Measurements from ENCODE around the gene TRHDE. TPM values are rescaled to one million over a fixed set of nuclear protein-coding genes. Genes with fewer than 3 reads are reported as not detected.

TRHDE gene
- total RNA-seq, 1 donor from 2014 or later: 12.5 TPM

DNA sequence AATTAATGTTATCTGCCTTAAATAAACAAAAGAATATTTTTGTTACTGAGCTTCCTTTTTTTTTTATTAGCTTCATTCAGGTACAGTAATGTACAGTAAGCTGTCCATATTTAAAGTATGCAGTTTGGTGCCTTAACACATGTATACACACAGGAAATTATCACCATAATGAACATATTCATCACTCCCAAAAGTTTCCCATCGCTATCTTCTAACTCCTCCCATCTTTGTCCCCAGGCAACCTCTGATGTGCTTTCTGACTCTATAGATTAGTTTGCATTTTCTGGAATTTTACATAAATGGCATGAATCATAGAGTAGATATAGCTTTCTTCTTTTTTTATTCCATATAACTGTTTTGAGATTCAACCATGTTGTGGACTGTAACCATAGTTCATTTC lies 193.0 kb downstream of the TRHDE start:
- intact Hi-C loops (cut with DNase I): no loop called here
- Histone ChIP-seq H3K36me3 (no peaks in the 10 kb centered on the region), H3K9me3 (no peaks in the 10 kb centered on the region), H3K4me1 (no peaks in the 10 kb centered on the region), H3K27ac (no peak overlapping the region), H3K4me3 (no peak overlapping the region), H3K27me3 (ENCODE audit: low read depth) (no peaks in the 10 kb centered on the region)
- DNase-seq (no peak), ATAC-seq (no peak)
- TF ChIP-seq, protein P1, sequence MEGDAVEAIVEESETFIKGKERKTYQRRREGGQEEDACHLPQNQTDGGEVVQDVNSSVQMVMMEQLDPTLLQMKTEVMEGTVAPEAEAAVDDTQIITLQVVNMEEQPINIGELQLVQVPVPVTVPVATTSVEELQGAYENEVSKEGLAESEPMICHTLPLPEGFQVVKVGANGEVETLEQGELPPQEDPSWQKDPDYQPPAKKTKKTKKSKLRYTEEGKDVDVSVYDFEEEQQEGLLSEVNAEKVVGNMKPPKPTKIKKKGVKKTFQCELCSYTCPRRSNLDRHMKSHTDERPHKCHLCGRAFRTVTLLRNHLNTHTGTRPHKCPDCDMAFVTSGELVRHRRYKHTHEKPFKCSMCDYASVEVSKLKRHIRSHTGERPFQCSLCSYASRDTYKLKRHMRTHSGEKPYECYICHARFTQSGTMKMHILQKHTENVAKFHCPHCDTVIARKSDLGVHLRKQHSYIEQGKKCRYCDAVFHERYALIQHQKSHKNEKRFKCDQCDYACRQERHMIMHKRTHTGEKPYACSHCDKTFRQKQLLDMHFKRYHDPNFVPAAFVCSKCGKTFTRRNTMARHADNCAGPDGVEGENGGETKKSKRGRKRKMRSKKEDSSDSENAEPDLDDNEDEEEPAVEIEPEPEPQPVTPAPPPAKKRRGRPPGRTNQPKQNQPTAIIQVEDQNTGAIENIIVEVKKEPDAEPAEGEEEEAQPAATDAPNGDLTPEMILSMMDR (IDR thresholded peaks at IDR 0.05): no peak

DNA sequence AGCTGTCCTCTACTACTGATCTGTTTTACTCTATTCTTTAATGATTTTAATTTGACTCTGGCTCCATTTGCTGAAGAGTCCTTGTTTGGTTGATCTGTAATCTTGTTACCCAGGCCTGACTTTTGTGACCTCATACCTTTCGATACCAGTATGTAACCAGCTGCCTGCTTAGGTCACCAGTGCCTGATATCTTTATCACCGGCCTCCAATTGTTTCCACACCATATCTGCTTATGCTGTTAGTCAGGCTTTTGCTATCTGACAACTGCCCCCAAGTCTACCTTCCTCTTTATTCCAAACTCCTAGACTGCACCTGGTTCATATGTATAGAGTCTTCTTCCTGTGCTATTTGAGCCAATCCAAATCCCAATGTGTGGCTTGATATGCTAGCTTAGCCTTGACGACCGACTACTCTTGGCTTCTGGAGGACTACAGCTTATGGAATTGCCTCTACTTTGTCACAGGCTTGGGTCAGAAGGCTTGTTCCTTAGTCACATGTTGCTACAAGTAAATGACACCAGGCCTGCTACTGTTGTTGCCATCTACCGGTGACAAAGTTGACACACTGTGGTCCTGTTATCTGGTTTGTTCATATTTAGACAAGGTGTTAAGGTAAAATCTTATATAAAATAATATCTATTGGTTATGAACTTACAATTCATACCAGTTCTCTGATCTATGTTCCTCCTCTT lies 193.9 kb downstream of the TRHDE start:
- Histone ChIP-seq H3K4me3 (no peak overlapping the region), H3K36me3 (no peaks in the 10 kb centered on the region), H3K9me3 (no peaks in the 10 kb centered on the region), H3K27ac (no peak overlapping the region), H3K27me3 (ENCODE audit: low read depth) (no peaks in the 10 kb centered on the region), H3K4me1 (no peaks in the 10 kb centered on the region)
- ATAC-seq (no peak), DNase-seq (no peak)
- intact Hi-C loops (cut with DNase I): no loop called here
- TF ChIP-seq, protein P1 (IDR thresholded peaks at IDR 0.05): no peak

DNA sequence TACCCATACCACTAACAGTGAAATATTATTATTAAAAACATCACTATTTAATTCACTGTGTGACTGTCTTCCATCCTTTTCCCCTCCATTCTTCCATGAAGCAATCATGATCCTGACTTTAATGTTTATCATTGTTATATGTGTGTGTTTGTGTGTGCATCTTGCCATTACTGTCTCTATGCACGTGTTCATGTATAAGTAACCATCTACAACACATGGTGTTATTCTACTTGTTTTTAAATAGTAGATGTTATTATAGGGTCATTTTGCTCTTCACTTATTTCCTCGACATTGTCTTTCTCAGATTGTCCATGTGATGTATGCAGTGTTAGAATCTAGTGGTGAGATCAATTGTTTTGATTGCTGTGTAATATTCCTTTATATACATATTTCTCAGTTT lies 195.8 kb downstream of the TRHDE start:
- ATAC-seq: no peak
- intact Hi-C loops (cut with DNase I): no loop called here
- DNase-seq: no peak
- H3K9me3 ChIP-seq: no peaks in the 10 kb centered on the region
- H3K4me3 ChIP-seq: no peak overlapping the region
- no peaks in the 10 kb centered on the region for H3K36me3 ChIP-seq
- H3K4me1 ChIP-seq: no peaks in the 10 kb centered on the region
- no peaks in the 10 kb centered on the region for H3K27me3 ChIP-seq (ENCODE audit: low read depth)
- no peak overlapping the region for H3K27ac ChIP-seq
- TF ChIP-seq, protein P1 (IDR thresholded peaks at IDR 0.05): no peak

GRCh38 chr12:72468505-72468904 lies 196.3 kb downstream of the TRHDE start:
- Histone ChIP-seq H3K36me3 (no peaks in the 10 kb centered on the region), H3K27ac (no peak overlapping the region), H3K4me3 (no peak overlapping the region), H3K4me1 (no peaks in the 10 kb centered on the region), H3K27me3 (ENCODE audit: low read depth) (no peaks in the 10 kb centered on the region), H3K9me3 (no peaks in the 10 kb centered on the region)
- TF ChIP-seq, protein P1 (IDR thresholded peaks at IDR 0.05): no peak
- DNase-seq: no peak
- ATAC-seq: no peak
- intact Hi-C loops (cut with DNase I): no loop called here

- ATAC-seq: no peak
These were observed 199.6 kb downstream of the TRHDE start for GRCh38 chr12:72471806-72472205.

More at GRCh38 chr12:72471806-72472205, 199.6 kb downstream of the TRHDE start:
- no peaks in the 10 kb centered on the region for H3K27me3 ChIP-seq (ENCODE audit: low read depth)
- TF ChIP-seq, protein P1 (IDR thresholded peaks at IDR 0.05): no peak
- no peak overlapping the region for H3K4me3 ChIP-seq
- H3K9me3 ChIP-seq: no peaks in the 10 kb centered on the region
- no peaks in the 10 kb centered on the region for H3K4me1 ChIP-seq
- DNase-seq: no peak
- H3K36me3 ChIP-seq: no peaks in the 10 kb centered on the region
- intact Hi-C loops (cut with DNase I): no loop called here
- no peak overlapping the region for H3K27ac ChIP-seq

Measured in lower lobe of right lung (tissue), 2 donors.